ENCODE data around the gene CD6. TPM values are rescaled to one million over a fixed set of nuclear protein-coding genes. Genes with fewer than 3 reads are reported as not detected.

The CD6 gene
- total and polyA plus RNA-seq, 10 of the 15 experiments (the other 5 are each of a cell fraction or from before 2014, with no cell fraction given), result 0.37 to 17.6 (median 6.2) TPM

GRCh38 chr11:60937811-60938210, 33.7 kb upstream of the CD6 start:
- Histone ChIP-seq H2AFZ (ENCODE audit: control insufficient read depth, low read depth, low read length) (no peak overlapping the region), H3K4me3 (no peak overlapping the region), H3K79me2 (ENCODE audit: control insufficient read depth, insufficient read depth, low read length) (no peaks in the 10 kb centered on the region), H3K4me1 (ENCODE audit: control insufficient read depth, insufficient read depth, low read length) (peaks cover 11% of the 10 kb centered on the region), H3K27me3 (replicated peaks in 1 of 2; ENCODE audit: control insufficient read depth in 2 of 2, insufficient read depth in 2 of 2, low read length in 1 of 2) (no peaks in the 10 kb centered on the region), H3K9me3 (replicated peaks; ENCODE audit: control insufficient read depth, insufficient read depth, low read length) (no peaks in the 10 kb centered on the region), H3K36me3 (ENCODE audit: control insufficient read depth in 2 of 2, insufficient read depth in 2 of 2, low read length in 1 of 2) (peaks cover 24 to 29% of the 10 kb centered on the region in 2 experiments), H3K4me2 (ENCODE audit: control insufficient read depth, insufficient read depth) (no peak overlapping the region), H3K9ac (ENCODE audit: control insufficient read depth, insufficient read depth, low read length) (no peak overlapping the region), H4K20me1 (ENCODE audit: control insufficient read depth, insufficient read depth) (no peaks in the 10 kb centered on the region), H3K27ac (ENCODE audit: control insufficient read depth, insufficient read depth) (no peak overlapping the region)
- no peak for FAIRE-seq
- no peak for DNase-seq (ENCODE audit: low read depth, low spot score)
- ChIA-PET RAD21 (ENCODE audit: unreplicated experiment) (no interaction called here), CTCF (no interaction called here), SMC1A (ENCODE audit: uncharacterized antibody, unreplicated experiment) (no interaction called here), POLR2A (no interaction called here)
- in situ Hi-C loops (cut with MboI), result no loop called here
- no peak for ATAC-seq
- intact Hi-C loops (cut with micrococcal nuclease; ENCODE audit: unreplicated experiment), result no loop called here
- WGBS (ENCODE audit: insufficient coverage, insufficient replicate concordance, low lambda C conversion rate, missing lambda C conversion rate), result 94% methylated on average over 8 of the region's 8 CpGs
- BruUV-seq (replicated peaks), result no TSS peak
- TF ChIP-seq NFIC (IDR thresholded peaks at IDR 0.05; ENCODE audit: low read depth, low read length) (no peak), CTCF (IDR thresholded peaks at IDR 0.05 in 2 of 3, conservative IDR thresholded peaks at IDR 0.05 in 1 of 3; ENCODE audit: control insufficient read depth in 2 of 3, extremely low read depth in 1 of 3, insufficient read depth in 1 of 3, low read depth in 3 of 3, low read length in 3 of 3) (no peak), RAD21 (IDR thresholded peaks at IDR 0.05; ENCODE audit: insufficient read depth, low read depth, low read length) (no peak), CBX3 (IDR thresholded peaks at IDR 0.05; ENCODE audit: borderline replicate concordance, low read depth) (no peak), EED (IDR thresholded peaks at IDR 0.05; ENCODE audit: low read depth) (no peak), FOXM1 (IDR thresholded peaks at IDR 0.05; ENCODE audit: low read depth, low read length) (no peak), PBX3 (IDR thresholded peaks at IDR 0.05; ENCODE audit: insufficient replicate concordance, low read depth, low read length) (no peak), TCF7 (IDR thresholded peaks at IDR 0.05; ENCODE audit: borderline replicate concordance) (no peak), RB1 (IDR thresholded peaks at IDR 0.05; ENCODE audit: borderline replicate concordance) (no peak)
